Caki2 (cell line): ENCODE results near the gene TTC21A. TPM values are rescaled to one million over a fixed set of nuclear protein-coding genes. Genes with fewer than 3 reads are reported as not detected.

Source experiments
- DNase-seq: peaks from one replicate; pipeline ENCODE4 v3.0.0-alpha.2; 2015; ENCODE audit warnings: low read depth
- in situ Hi-C: cut with HindIII; loops from 2 replicates; pipeline ENCODE4 v1.10.0; 2016; ENCODE audit warnings: low sequenced_read_pairs, low pct_unique_long_range_greater_than_20kb, mixed read lengths
- total RNA-seq: library from RNA; depleted of rRNA; stranded (reverse); fragments of >200 nt; shearing (Covaris generic); gene quantifications from 2 replicates; pipeline ENCODE4 v1.2.3, GENCODE V29; 2014; ENCODE audit warnings: low replicate concordance; rRNA removed

The TTC21A gene
- total RNA-seq, 1 experiment from 2014 or later = 0.54 TPM

DNA sequence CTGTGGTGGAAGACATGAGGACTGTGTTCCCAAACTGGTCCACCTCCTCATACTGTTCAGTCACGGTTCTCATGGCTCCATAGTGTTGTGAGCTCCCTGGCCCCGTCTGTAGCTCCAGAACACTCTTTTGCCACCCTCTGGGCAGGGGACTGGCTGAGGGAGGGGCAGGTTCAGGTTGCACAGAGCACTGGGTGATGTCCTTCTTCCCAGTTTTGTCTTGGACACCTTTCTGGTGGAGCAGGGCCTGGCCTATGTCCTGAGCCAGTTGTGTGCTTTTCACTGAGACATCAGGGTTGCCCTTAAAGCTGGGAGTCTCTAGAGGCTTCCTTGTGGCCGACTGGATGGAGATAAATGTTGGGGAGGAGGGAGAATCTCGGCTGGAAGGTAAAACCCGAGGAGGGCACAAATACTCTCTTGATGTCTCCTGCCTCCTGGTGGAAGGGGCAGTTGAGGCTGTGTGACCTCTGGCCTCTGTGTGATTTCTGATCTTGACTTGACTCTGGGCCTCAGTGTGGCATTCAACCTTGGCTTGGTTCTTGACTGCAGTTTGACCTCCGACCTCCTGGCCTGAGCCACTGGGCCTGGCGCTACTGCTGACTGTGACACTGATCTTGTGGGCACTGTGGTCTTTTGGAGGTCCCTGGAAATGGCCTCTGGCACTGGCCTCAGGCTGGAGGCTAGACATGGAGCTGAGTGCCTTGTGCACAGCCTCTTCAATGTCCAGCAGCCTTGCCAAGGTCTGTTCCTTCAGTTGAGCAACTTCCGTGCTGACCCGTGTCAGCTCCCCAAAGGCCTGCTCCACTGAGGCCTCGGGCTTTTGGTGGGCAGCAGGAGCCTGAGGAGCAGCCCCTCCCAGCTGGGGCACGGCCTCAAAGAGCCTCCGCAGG is 76.8 kb downstream of the TTC21A start:
- in situ Hi-C loops = no loop called here

GRCh38 chr3:39184968-39185285 is 77.4 kb downstream of the TTC21A start:
- in situ Hi-C loops = no loop called here
- no peak for DNase-seq

More for the DNA sequence above, 76.8 kb downstream of the TTC21A start:
- DNase-seq = no peak

GRCh38 chr3:39185326-39185958 is 78.0 kb downstream of the TTC21A start:
- in situ Hi-C loops = no loop called here
- DNase-seq = no peak

- DNase-seq = no peak
- in situ Hi-C loops = no loop called here
These were observed 78.6 kb downstream of the TTC21A start for GRCh38 chr3:39185959-39186691.

GRCh38 chr3:39186692-39187151 is 79.2 kb downstream of the TTC21A start:
- in situ Hi-C loops = no loop called here

GRCh38 chr3:39187372-39188155 is 80.1 kb downstream of the TTC21A start:
- in situ Hi-C loops = no loop called here

More at GRCh38 chr3:39186692-39187151, 79.2 kb downstream of the TTC21A start:
- no peak for DNase-seq

More at GRCh38 chr3:39187372-39188155, 80.1 kb downstream of the TTC21A start:
- no peak for DNase-seq

Other genes starting within 250 kb of the TTC21A start
- gene SCN11A, start 55.7 kb upstream of the TTC21A start, total RNA-seq = 0.03 TPM in 2 replicates
- 17.5 and 18.2 TPM in 2 replicates for gene WDR48, start 55.7 kb upstream of the TTC21A start, total RNA-seq
- gene GORASP1, start 53 bp upstream of the TTC21A start, total RNA-seq = 26.8 and 33.3 TPM in 2 replicates
- gene CSRNP1, start 45.9 kb downstream of the TTC21A start, total RNA-seq = 6.5 and 7.4 TPM in 2 replicates
- gene XIRP1, start 84.9 kb downstream of the TTC21A start, total RNA-seq = not detected in 2 replicates
- gene CX3CR1, start 172.4 kb downstream of the TTC21A start, total RNA-seq = 0.06 TPM in 1 of 2 replicates, not detected in the other
- gene CCR8, start 222.0 kb downstream of the TTC21A start, total RNA-seq = not detected in 2 replicates